Suppressor macrophage (primary cell): ENCODE results near the gene PROM1.
A peak's percentile ranks its signal among the peaks of the same experiment; 100 is the strongest.

ENCODE experiments used
- DNase-seq, 4 experiments: peaks; one replicate each; pipeline ENCODE4 v3.0.0-alpha.2; 2020 to 2022

PROM1 gene

DNA sequence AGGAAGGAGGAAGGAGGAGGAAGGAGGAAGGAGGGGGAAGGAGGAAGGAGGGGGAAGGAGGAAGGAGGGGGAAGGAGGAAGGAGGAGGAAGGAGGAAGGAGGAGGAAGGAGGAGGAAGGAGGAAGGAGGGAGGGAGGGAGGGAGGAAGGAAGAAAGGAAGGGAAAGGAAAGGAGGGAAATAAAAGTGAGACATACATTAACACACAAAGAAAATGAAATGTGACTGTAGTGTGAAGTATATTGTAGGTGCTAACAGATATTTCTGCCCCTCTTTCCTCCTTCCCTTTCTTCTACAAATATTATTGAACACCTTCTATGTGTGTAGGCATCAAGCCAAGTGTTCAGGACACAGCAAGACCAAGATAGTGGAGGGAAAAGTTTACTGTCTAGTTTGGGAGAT lies 26.4 kb upstream of the PROM1 start:
- no peak for DNase-seq

DNA sequence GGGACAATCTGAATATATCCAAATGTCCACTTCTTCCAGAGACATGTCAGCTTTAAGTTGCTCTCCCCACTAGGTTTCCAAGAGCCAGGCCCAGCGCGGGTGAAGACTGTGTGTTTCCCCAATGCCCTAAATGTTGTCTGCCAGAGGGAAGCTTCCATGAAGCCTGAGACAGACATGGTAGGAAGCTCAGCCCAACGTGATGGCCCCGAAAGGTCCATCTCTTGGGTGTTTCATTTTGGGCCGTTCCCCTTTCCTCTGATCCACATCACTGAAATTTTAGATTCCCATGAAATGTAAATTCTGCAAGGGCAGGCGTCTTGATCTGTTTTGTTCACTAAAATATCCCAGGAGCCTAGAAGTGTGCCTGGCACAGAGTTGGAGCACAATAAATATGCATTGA lies 25.4 kb upstream of the PROM1 start:
- DNase-seq: no peak

DNA sequence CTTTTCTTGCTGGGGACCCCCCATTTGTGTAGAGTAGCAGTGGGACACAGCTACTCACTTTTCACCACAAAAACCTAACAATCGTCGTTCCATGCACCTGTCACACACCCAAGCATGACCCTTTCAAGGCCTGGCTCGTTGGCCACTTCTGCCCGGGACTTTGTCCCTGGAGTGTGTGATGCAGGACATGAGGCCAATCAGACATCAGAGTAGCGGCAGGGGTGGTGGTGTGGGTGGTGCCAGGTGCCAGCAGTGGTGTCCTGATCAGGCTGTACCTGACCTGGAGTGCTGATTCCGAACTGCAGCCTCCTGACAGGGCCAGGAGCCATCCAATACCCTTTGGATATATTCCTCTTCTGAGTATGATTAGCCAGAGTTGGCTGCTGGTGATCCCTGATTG lies 23.1 kb upstream of the PROM1 start:
- no peak for DNase-seq

DNA sequence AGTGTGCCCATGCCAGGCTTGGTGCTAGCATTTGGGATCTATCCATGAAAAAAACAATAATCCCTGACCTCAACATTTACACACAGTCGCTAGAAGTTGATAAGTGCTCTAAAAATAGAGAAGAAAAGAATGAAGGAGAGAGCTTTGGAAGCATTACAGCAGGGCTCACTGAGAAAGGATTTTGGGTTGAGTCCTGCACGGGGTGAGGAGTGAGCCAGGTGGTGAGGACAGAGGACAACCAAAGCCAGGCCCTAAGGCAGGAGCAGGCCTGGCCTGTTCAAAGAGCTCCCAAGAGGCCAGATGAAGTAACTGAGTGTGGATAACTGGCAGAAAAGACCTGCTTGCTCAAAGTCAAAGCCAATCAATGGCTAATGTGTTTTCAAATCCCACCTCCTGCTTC lies 20.7 kb upstream of the PROM1 start:
- DNase-seq: no peak

DNA sequence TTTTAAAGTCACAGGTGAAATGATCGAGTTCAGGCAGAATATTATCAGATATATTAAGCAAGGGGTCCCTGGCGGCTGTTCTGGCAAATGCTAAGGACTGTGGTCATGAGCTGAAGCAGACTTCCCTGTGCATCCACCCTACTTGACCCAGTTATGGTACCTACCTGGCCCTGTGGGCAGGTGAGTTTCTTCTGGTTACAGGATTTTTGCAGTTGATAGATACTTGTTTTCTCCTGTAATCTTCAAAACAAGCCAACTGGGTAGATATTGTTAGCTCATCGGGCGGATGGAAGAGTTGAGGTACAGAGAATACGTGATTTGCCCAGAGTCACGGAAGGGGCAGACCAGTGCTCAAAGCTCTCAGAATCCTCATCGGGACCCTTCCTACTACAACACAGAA lies 18.5 kb upstream of the PROM1 start:
- DNase-seq: no peak

DNA sequence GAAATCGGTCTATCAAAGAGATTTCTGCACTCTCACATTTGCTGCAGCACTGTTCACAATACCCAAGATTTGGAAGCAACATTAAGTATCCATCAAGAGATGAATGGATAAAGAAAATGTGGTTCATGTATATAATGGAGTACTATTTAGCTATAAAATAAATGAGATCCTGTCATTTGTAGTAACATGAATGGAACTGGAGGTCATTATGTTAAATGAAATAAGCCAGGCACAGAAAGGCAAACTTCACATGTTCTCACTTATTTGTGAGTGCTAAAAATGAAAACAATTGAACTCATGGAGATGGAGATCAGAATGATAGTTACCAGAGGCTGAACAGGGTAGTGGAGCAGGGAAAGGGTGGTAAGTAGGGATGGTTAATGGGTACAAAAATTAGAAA lies 17.0 kb upstream of the PROM1 start:
- no peak for DNase-seq

DNA sequence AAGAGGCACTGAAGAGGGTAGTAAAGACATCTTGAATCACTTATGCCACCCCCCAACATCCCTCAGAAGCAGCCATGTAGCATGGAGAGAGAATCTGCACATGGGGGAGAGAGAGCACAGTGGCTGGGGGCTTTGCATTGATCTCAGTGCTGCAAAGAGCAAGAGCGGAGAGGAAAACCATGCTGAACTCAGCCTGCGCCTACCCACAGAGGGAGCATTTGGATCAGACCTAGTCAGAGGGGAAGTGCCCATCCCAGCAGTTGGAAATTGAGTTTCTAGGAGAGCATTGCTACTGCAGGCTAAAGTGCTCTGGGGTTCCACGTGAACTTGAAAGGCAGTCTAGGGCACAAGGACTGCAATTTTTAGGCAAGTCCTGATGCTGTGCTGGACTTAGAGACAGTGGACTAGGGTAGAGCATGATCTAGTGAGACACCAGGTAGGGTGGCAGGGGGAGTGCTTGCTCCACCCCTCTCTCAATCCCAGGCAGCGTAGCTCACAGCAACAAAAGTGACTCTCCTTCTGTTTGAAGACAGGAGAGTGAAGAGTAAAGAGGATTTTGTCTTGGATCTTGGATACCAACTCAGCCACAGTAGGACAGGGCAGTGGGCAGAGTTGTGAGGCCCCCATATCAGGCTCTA lies 9.0 kb upstream of the PROM1 start:
- DNase-seq: no peak

DNA sequence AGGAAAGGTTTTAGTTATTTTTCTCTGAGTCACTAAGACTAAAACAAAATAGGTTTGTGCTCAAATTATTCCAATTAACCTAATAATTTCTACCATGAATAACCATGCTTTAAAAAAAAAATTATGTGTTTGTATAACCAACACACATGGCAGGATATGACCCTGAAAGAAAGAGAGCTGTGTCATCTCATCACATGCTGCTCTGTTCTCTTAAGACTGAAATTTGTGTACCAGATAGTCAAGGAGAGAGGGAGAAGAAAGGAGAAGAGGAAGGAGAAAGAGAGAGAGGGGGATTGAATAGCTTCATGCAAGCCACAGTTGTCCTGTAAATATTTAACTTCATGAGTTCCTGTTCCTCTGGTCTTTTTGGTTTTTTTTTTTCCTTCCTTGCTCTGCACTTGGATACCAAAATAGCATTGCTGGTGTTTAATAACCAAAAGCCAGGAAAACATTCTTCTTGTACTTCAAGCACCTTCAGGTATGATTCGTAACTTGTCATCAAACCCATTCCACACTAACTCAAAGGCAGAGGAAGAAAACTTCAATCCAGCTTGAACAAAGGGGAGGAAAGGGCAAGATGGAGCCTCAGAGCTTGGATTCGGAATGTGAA lies 6.4 kb upstream of the PROM1 start:
- DNase-seq: no peak

DNA sequence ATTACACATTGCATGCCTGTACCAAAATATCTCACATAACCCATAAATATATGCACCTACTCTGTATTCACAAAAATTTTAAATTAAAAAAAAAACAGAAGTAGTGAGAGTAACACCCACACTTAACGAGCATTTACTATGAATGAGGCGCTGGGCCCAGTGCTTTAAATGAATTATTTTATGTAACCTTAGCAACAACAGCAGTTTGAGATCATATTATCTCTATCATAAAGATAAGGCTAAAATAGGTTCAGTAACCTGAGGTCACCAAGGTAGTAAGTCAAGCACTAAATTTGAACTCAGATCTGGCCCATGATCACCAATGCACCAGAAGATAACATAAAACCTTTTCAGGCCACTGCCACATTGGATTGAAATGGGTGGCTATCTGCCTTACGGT lies 5.3 kb upstream of the PROM1 start:
- DNase-seq: no peak

DNA sequence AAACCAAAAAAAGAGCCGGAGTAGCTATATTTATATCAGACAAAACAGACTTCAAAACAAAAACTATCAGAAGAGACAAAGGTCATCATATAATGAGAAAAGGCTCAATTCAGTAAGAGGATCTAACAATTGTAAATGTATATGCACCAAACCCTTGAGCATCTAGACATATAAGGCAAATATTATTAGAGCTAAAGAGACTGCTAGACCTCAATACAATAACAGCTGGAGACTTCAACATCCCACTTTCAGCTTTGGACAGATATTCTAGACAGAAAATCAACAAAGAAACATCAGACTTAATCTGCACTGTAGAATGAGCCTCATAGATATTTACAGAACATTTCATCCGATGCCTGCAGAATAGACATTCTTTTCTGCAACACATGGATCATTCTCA lies 4.8 kb upstream of the PROM1 start:
- no peak for DNase-seq

DNA sequence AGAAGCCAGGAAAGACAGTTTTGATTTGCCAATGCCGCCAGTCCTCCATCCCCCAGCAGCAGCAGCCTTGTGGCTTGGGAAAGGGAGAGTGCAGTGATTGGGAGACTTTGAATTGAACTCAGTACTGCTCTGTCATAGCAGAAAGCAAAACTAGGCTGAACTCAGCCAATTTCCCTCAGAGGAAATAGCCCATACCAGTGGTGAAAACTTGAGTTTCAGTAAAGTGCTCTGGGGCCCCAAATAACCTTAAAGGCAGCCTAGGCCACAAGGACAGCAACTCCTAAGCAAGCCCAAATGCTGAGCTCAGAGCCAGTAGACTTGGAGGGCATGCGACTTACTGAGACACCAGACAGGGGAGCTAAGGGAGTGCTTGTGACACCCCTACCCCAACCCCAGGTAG lies 2.0 kb upstream of the PROM1 start:
- DNase-seq: no peak

DNA sequence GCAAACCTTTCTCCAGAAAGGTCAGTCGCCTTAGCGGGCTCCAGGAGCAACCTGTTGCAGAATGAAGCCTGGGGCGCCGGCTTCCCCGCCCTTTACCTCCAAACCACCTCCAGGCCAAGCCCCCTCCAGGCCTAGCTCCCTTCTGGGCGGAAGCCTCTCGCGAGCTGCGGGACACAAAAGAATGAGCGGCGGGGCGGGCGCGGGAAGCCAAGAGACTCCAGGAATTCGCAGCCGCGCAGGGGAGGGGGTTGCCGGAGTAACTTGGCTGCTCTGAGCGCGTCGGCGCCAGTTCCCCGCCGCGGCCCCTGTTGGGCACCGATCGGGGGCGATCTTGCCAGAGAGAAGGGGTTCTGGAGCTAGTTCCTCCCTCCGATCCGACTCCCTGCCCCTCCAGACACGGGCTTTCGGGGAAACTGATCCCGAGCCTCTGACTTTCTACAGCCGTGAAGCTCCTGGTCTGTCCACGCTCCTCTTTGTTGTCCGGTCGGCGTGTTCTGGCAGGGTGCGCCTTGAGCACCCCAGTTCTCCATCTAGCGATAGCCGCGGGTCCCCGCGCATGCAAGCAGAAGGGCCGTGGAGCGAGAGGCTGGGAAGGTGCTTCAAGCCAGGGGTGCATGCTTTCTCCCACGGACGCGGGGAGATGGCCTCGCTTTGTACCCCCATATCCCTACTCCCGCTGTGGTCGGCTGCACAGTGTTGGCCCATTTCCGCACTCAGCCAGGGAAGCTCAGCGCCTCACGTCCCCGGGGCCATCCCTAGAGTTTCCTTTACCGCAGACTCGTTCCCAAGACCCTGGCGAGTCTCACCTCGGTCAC lies 1.2 kb downstream of the PROM1 start:
- DNase-seq: peak; percentile 21 to 54 (median 36)

DNA sequence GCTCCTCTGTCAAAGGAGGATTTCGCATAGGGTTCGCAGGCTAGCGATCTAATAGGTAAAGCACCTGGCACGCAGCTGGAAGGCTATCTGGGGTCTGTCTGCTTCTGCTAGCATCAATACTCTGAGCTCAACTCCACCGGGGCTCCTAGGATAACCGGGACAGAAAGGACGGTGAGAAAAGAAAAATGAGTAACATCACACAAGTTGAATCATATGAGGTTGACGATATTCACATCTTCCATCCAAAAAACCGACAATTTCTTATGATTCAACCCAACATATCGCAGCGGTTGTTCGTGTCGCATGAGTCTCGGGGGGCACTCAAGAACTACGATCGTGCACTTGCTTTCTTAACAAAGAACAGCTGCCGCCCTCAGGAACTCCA lies 1.8 kb downstream of the PROM1 start:
- DNase-seq: no peak

DNA sequence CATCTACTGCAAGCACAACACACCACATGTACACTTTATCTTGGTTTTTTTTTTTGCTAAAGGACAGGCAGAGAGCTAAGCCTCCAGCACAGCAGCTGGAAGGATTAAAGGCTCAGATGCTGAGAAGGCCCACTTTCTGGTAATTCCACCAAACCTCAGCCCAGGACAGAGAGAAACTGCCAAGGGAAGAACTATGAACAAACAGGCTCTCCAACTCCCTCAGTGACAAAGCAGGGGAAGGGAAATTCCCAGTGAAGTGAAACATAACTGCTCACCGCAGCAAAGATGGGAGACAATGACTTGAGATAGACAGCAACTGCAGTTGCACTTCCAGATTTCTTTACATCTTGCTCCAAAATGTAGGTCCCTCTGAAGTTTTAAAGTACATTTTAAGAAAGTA lies 4.8 kb downstream of the PROM1 start:
- DNase-seq: peak; percentile 41 to 63 (median 50)

DNA sequence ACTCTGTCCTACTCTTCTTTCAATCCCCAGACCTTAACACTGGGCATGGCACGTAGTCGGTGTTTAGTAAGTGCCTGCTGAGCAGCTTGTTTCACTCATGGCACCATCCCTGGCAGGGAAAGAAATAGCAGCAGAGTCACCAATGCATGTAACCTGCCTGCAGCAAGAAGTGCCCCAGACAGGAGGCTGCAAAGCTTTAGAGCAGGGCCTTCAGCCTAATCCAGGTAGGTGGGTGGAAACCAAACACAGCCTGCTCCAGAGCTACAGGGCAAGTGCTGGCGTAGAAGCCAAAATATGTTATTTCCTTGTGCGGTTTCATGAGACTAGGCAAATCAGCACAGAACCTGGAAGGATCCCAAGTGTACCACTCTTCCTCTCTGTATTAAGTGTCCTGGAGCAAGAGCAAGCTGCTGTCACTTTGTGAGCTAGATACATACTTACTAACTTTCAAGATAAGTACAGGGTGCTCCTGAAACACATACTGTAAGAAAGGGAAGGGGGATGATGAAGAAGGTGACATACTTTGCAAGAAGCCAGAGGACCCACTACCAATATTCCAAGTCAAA lies 5.5 kb downstream of the PROM1 start:
- no peak for DNase-seq

DNA sequence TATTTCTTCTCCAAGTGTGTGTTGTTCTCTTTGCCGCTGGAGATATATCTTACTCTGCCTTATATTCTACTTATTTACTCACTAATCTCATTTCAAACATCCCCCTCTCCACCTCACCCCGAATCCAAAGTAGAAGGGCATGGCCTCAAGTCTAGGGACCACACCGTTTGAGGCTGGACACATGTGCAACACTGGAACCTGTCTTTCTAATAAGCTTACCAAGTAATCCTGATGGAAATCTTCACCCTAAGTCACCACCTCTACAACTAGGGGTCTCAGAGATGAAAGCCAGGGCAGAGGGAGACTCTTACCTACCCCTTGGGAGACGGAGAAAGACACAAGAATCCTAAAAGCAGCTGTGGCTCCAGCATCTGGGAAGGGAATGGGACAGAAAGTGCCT lies 6.0 kb downstream of the PROM1 start:
- no peak for DNase-seq

DNA sequence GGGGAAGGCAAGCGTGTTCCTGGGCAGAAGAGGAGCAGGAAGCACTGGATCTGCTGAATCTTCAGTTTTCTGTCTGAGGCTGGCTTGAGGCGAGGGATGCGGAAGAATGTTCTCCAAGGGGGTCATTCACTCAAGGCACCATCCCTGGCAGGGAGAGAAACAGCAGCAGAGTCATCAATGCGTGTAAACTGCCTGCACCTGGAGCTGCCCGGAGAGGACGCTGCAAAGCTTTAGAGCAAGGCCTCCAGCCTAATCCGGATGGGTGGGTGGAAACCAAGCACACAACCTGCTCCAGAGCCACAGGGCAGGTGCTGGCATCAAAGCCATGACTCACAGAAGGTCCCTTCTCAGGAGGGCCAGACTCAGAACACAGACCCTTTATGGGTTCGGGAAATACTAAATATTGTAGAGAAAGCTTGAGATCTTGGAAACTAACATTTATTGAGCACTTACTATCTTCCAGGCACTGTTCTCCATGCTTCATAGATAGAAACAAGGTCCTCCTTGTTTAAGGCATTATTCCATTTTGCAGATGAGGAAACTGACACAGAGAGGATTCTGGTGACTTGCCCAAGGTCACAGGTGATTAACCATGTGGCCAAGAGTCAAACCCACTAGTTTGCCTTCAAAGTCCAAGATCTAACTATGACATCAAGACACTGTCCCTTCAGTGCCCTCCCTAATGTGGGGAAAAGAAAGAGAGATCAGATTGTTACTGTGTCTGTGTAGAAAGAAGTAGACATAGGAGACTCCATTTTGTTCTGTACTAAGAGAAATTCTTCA lies 7.7 kb downstream of the PROM1 start:
- DNase-seq: no peak

DNA sequence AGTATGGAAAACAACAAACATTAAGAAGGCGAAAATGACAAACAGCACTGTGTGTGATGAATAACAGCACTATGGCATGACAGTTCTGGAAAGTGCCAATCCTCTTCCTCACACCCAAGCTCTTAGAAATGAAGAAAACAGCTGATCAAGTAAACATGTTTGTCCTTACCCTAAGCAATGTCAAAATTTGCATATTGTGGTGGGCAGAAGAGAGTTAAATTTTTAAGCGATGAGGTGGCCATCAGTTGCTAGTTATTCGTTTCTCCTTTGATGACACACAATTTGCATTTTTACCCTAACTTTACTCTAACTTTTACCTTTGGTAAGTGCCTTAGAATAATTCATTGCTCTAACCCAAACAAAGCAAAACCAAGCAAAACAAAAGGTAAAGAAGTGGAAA lies 8.8 kb downstream of the PROM1 start:
- no peak for DNase-seq

DNA sequence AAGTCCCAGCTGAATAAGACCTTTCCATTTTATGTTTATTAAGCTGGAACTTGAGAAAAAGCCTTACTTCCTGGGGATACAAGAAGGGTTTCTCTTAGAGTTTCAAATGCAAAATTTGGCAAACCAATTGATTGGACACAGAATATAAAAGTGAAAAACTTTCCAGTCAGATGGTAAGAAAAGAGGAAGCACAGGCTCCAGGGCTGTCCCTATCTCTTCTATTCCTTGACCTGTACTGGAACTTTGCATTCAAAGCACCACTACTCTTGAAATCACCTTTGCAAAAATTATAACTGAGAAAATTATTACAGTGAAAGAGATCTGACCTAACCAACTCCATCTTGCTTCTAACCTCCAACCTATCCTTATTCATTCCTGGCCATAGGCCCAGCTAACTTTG lies 11.7 kb downstream of the PROM1 start:
- no peak for DNase-seq

DNA sequence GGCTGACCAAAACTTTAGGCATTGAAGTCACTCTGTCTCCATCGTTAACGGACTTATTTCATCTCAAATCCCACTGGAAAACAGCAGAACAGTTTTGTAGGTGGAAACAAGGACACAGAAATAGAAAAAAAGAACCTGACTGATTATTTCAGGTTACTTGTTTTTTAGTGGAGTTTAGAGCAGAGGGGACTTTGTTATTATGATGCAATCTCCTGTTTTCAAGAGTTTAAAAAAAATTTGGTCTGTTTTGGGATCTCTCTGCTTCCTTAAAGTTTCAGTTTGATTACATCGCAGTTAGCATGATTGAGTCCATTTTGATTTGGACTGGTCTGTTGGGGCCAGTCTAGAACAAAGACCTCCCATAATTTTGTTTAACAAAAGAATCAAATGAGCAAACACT lies 13.6 kb downstream of the PROM1 start:
- DNase-seq: no peak

DNA sequence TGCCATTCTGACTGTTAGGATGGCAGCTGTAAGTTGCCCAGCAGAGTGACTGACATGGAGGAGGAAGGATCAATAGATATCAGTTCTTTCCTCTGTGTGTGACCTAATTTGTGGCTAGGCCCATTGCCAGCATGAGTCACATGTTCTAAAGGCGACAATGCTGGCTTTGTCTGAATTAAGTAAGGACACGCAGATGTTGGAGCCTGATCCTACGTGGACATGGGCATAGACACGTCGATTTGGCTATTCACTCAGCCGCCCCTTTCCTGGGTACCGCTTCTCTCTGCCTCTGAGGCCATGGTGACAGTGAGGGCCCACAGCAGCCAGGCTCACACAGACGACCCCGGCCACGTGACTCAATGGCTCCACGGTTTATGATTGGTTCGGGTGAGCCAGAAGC lies 16.3 kb downstream of the PROM1 start:
- DNase-seq: no peak

DNA sequence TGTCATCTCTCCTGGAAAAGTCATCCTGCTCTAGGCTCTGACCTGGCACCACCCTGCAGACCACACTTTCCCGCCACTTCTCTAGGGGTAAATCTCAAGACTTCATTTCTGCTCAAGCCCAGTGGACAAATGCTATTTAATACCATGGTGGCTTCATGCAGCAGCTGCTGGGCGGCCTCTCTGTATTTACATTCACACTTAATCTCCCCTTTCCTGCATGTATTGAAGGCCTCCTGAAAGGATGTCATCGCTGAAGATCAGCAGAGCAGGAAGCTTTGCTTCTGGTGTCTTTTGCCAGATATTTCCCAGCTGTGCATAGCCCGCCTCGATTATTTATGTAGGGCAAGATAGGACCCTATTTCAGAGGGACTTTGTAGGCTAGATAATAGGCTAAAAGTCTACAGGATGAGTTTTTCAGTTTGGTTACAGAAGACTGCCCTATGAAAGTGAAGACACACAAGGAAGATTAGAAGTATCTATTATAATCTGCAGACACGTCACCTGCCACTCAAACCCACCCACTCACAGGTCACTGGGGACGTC lies 17.2 kb downstream of the PROM1 start:
- no peak for DNase-seq

DNA sequence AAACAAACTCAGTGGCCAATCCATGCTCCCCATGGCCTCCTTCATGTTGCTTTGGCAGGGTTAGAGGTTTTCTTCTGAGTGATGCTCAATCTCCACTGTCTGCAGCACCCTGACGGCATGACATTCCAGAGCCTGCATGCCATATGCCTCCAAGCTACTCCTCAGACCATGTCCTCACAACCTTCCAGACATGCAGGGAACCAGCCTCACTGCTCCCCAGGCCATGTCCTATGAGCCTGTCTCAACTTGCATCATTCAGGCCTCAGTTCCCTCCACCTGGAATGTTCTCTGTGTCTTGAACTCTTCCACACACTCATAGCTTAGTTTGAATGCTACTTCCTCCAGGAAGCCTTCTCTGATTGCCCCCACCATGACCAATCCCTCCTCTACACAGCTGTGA lies 18.8 kb downstream of the PROM1 start:
- DNase-seq: no peak
